Measurements from ENCODE around the gene TBC1D9. TPM values are rescaled to one million over a fixed set of nuclear protein-coding genes. Genes with fewer than 3 reads are reported as not detected.

Gene TBC1D9
- polyA plus RNA-seq, 1 donor (not counting 4 experiments of a cell fraction or from before 2014, with no cell fraction given), result 11.6 TPM

- dilution Hi-C loops (cut with MboI; ENCODE audit: extremely low pct_ligation_motif_present, low sequenced_read_pairs), result no loop called here
- Histone ChIP-seq H3K4me1 (ENCODE audit: control insufficient read depth, extremely low read depth, insufficient read depth, low read length) (no peaks in the 10 kb centered on the region), H4K20me1 (ENCODE audit: control insufficient read depth, extremely low read depth, insufficient read depth, low read length) (no peaks in the 10 kb centered on the region), H3K4me3 (ENCODE audit: control insufficient read depth in 2 of 3, extremely low read depth in 1 of 3, insufficient read depth in 2 of 3, low read depth in 1 of 3, low read length in 3 of 3) (no peak overlapping the region), H3K9ac (ENCODE audit: control insufficient read depth, extremely low read depth, insufficient read depth, low read length) (no peak overlapping the region), H3K27ac (ENCODE audit: control insufficient read depth, insufficient read depth, low read length) (no peak overlapping the region), H3K27me3 (ENCODE audit: control insufficient read depth, extremely low read depth, insufficient read depth, low read length) (no peaks in the 10 kb centered on the region), H3K4me2 (ENCODE audit: control insufficient read depth, extremely low read depth, insufficient read depth, low read depth, low read length) (no peak overlapping the region), H2AFZ (ENCODE audit: control insufficient read depth, low read length) (no peak overlapping the region), H3K36me3 (ENCODE audit: control insufficient read depth in 2 of 2, extremely low read depth in 1 of 2, insufficient read depth in 2 of 2, low read length in 2 of 2) (peaks cover 6 to 8% of the 10 kb centered on the region in 2 experiments), H3K9me1 (ENCODE audit: control insufficient read depth, extremely low read depth, insufficient read depth, low read length) (no peaks in the 10 kb centered on the region), H3K79me2 (ENCODE audit: control insufficient read depth, insufficient read depth, low read length) (no peaks in the 10 kb centered on the region), H3K9me3 (ENCODE audit: control insufficient read depth, low read depth, low read length) (no peaks in the 10 kb centered on the region)
- no peak for TF ChIP-seq CTCF (optimal IDR thresholded peaks at IDR 0.05 in 1 of 3, IDR thresholded peaks at IDR 0.05 in 1 of 3, conservative IDR thresholded peaks at IDR 0.05 in 1 of 3; ENCODE audit: extremely low read depth in 1 of 3, insufficient read depth in 2 of 3, low read length in 3 of 3)
- no peak for TF ChIP-seq EZH2 (IDR thresholded peaks at IDR 0.05; ENCODE audit: low read length)
- DNase-seq (ENCODE audit: low read depth, low spot score), result no peak
- FAIRE-seq, result no peak
Measured at GRCh38 chr4:140668111-140668510, 88.1 kb downstream of the TBC1D9 start.

GRCh38 chr4:140666889-140667614 lies 89.1 kb downstream of the TBC1D9 start:
- Histone ChIP-seq H3K27ac (ENCODE audit: control insufficient read depth, insufficient read depth, low read length) (no peak overlapping the region), H3K9me3 (ENCODE audit: control insufficient read depth, low read depth, low read length) (no peaks in the 10 kb centered on the region), H3K4me2 (ENCODE audit: control insufficient read depth, extremely low read depth, insufficient read depth, low read depth, low read length) (no peak overlapping the region), H3K36me3 (ENCODE audit: control insufficient read depth in 2 of 2, extremely low read depth in 1 of 2, insufficient read depth in 2 of 2, low read length in 2 of 2) (peaks cover 6 to 8% of the 10 kb centered on the region in 2 experiments), H2AFZ (ENCODE audit: control insufficient read depth, low read length) (no peak overlapping the region), H3K79me2 (ENCODE audit: control insufficient read depth, insufficient read depth, low read length) (no peaks in the 10 kb centered on the region), H3K9ac (ENCODE audit: control insufficient read depth, extremely low read depth, insufficient read depth, low read length) (no peak overlapping the region), H3K27me3 (ENCODE audit: control insufficient read depth, extremely low read depth, insufficient read depth, low read length) (no peaks in the 10 kb centered on the region), H3K9me1 (ENCODE audit: control insufficient read depth, extremely low read depth, insufficient read depth, low read length) (no peaks in the 10 kb centered on the region), H3K4me1 (ENCODE audit: control insufficient read depth, extremely low read depth, insufficient read depth, low read length) (no peaks in the 10 kb centered on the region), H3K4me3 (ENCODE audit: control insufficient read depth in 2 of 3, extremely low read depth in 1 of 3, insufficient read depth in 2 of 3, low read depth in 1 of 3, low read length in 3 of 3) (no peak overlapping the region), H4K20me1 (ENCODE audit: control insufficient read depth, extremely low read depth, insufficient read depth, low read length) (no peaks in the 10 kb centered on the region)
- FAIRE-seq (no peak), DNase-seq (ENCODE audit: low read depth, low spot score) (no peak)
- TF ChIP-seq CTCF (optimal IDR thresholded peaks at IDR 0.05 in 1 of 3, IDR thresholded peaks at IDR 0.05 in 1 of 3, conservative IDR thresholded peaks at IDR 0.05 in 1 of 3; ENCODE audit: extremely low read depth in 1 of 3, insufficient read depth in 2 of 3, low read length in 3 of 3), result no peak
- TF ChIP-seq EZH2 (IDR thresholded peaks at IDR 0.05; ENCODE audit: low read length), result no peak
- dilution Hi-C loops (cut with MboI; ENCODE audit: extremely low pct_ligation_motif_present, low sequenced_read_pairs), result no loop called here
